Body of pancreas (tissue), 4 donors: ENCODE results near the gene REM2. TPM values are rescaled to one million over a fixed set of nuclear protein-coding genes. Genes with fewer than 3 reads are reported as not detected.

ENCODE experiments used
- ATAC-seq: fragments of 150-250 bp; one replicate; pipeline ENCODE4 v1.9.1; 2016
- DNase-seq, 4 donors: peaks; one replicate each; pipeline ENCODE4 v3.0.0-alpha.2; 2019
- H3K27ac ChIP-seq, 4 donors: fragments of 200-600 bp; sonication (generic); 1 replicate in 3 of 4; 2 replicates in 1 of 4; pipeline versions ENCODE4 v1.5.1 to v1.6.1; 2016 to 2019; ENCODE audit warnings: mild to moderate bottlenecking in 1 of 4, mixed read lengths in 1 of 4, moderate library complexity in 1 of 4
- H3K27me3 ChIP-seq, 2 donors: fragments of 200-600 bp; sonication (generic); one replicate each; pipeline ENCODE4 v1.6.0; 2016; ENCODE audit warnings: mild to moderate bottlenecking in 1 of 2
- H3K36me3 ChIP-seq, 2 donors: fragments of 200-600 bp; sonication (generic); replicated peaks in 1 of 2; 2 replicates each; pipeline ENCODE4 v1.5.1; 2016; ENCODE audit warnings: low read depth in 2 of 2; ENCODE audit not compliant: insufficient read depth in 1 of 2
- H3K4me1 ChIP-seq: fragments of 200-600 bp; sonication (generic); one replicate; pipeline ENCODE4 v1.6.0; 2016
- H3K4me3 ChIP-seq, 2 donors: fragments of 200-600 bp; sonication (generic); 1 replicate in 1 of 2; 2 replicates in 1 of 2; pipeline ENCODE4 v1.5.1; 2016 to 2019
- H3K9me3 ChIP-seq, 3 donors: fragments of 200-600 bp; sonication (generic); 1 replicate in 2 of 3; 2 replicates in 1 of 3; pipeline ENCODE4 v1.5.1; 2016
- CTCF ChIP-seq, 7 experiments: fragments of 450-650 bp in 4 of 7; fragments of 200-600 bp in 3 of 7; sonication (generic) in 3 of 7; IDR thresholded peaks; one replicate each; pipeline ENCODE4 v1.5.1; 2016 to 2019; ENCODE audit warnings: antibody characterized with exemption in 7 of 7
- POLR2A ChIP-seq, 3 donors: fragments of 450-650 bp; IDR thresholded peaks; one replicate each; pipeline ENCODE4 v1.6.1; 2016; ENCODE audit warnings: antibody characterized with exemption in 3 of 3, mild to moderate bottlenecking in 2 of 3
- WGBS, 2 donors: methylation state at CpG; one replicate each; pipeline ENCODE4 v1.1.5; 2017; 5-methylcytosine and 5-hydroxymethylcytosine counted together
- intact Hi-C: fragments of 100-400 bp; cut with DNase I; formaldehyde crosslinking; loops from one replicate; pipeline ENCODE4 v1.15.1; 2023
- total RNA-seq, 2 donors: library from RNA; depleted of rRNA; stranded (reverse); fragments of >200 nt; gene quantifications; one replicate each; pipeline ENCODE4 v1.1.0, GENCODE V29; 2016

Gene REM2
- total RNA-seq, 2 donors from 2014 or later, result not detected

GRCh38 chr14:22878271-22879246, 4.5 kb upstream of the REM2 start:
- H3K9me3 ChIP-seq, result no peaks in the 10 kb centered on the region
- peaks cover 4 to 26% of the 10 kb centered on the region in 2 donors for H3K36me3 ChIP-seq
- ATAC-seq (no peak), DNase-seq (no peak)
- H3K4me1 ChIP-seq, result peaks cover 19% of the 10 kb centered on the region
- intact Hi-C loops, result no loop called here
- 76 to 86% methylated on average over 7 to 8 of the region's 8 CpGs for WGBS, 2 donors
- no peaks in the 10 kb centered on the region for H3K27me3 ChIP-seq
- H3K27ac ChIP-seq, result no peak overlapping the region
- no peak overlapping the region for H3K4me3 ChIP-seq
- TF ChIP-seq POLR2A (IDR thresholded peaks at IDR 0.05) (no peak), CTCF (IDR thresholded peaks at IDR 0.05) (no peak)

- TF ChIP-seq CTCF (IDR thresholded peaks at IDR 0.05) (no peak), POLR2A (IDR thresholded peaks at IDR 0.05) (no peak)
- intact Hi-C loops, result no loop called here
- Histone ChIP-seq H3K27me3 (no peaks in the 10 kb centered on the region), H3K4me1 (peaks cover 24% of the 10 kb centered on the region), H3K9me3 (no peaks in the 10 kb centered on the region), H3K27ac (no peak overlapping the region), H3K36me3 (peaks cover 0 to 5% of the 10 kb centered on the region in 2 donors), H3K4me3 (no peak overlapping the region)
- ATAC-seq, result no peak
- WGBS, 2 donors, result 31 to 36% methylated on average over 7 of the region's 7 CpGs
- no peak for DNase-seq
Observed at GRCh38 chr14:22882064-22882463, 958 bp upstream of the REM2 start.

- 23 to 39% methylated on average over 4 to 6 of the region's 6 CpGs for WGBS, 2 donors
- TF ChIP-seq CTCF (IDR thresholded peaks at IDR 0.05) (no peak), POLR2A (IDR thresholded peaks at IDR 0.05) (peak in 1 of 3 donors; percentile 8)
- H3K4me1 ChIP-seq, result peaks cover 29% of the 10 kb centered on the region
- no peaks in the 10 kb centered on the region for H3K9me3 ChIP-seq
- intact Hi-C loops, result no loop called here
- H3K4me3 ChIP-seq, result no peak overlapping the region
- ATAC-seq (peak; percentile 24), DNase-seq (peak; percentile 59 to 81 (median 72))
- H3K27me3 ChIP-seq, result no peaks in the 10 kb centered on the region
- H3K27ac ChIP-seq, result no peak overlapping the region
- no peaks in the 10 kb centered on the region for H3K36me3 ChIP-seq
Observed at GRCh38 chr14:22882529-22883172, 371 bp upstream of the REM2 start.

GRCh38 chr14:22884076-22884737, 1.2 kb downstream of the REM2 start:
- H3K36me3 ChIP-seq, result no peaks in the 10 kb centered on the region
- TF ChIP-seq POLR2A (IDR thresholded peaks at IDR 0.05), result no peak
- no peak for TF ChIP-seq CTCF (IDR thresholded peaks at IDR 0.05)
- H3K4me1 ChIP-seq, result peaks cover 36% of the 10 kb centered on the region
- WGBS, 2 donors, result 68 to 76% methylated on average over 5 to 7 of the region's 7 CpGs
- DNase-seq, result no peak
- no peaks in the 10 kb centered on the region for H3K27me3 ChIP-seq
- no peaks in the 10 kb centered on the region for H3K9me3 ChIP-seq
- no peak overlapping the region for H3K4me3 ChIP-seq
- no peak for ATAC-seq
- peak overlapping the region in 1 of 4 donors; percentile 33 for H3K27ac ChIP-seq
- intact Hi-C loops, result no loop called here
